ENCODE measurements around the gene MEG3. TPM values are rescaled to one million over a fixed set of nuclear protein-coding genes. Genes with fewer than 3 reads are reported as not detected.

The MEG3 gene
- total and polyA plus RNA-seq, 9 of the 15 experiments (the other 6 are each of a cell fraction or from before 2014, with no cell fraction given), result 0.10 to 5.3 (median 1.0) TPM; not detected in 1

DNA sequence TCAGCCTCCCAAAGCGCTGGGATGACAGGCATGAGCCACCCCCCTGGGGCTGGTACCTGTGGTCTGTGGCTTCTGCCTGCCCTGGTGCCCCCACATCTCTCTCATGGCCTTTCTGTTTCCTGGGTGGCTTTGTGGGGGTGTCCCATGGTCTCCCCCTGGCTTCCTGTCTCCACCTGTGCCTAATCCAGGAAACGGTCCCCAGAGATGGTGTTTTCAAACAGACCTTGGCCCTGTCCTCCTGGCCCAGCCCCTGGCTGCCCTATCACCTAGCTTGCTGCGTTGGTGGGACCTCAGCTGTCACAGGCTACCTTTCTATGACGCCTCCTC lies 18.1 kb downstream of the MEG3 start:
- in situ Hi-C loops (cut with MboI), result loop anchor here (10.0 kb wide), 1 partner anchor 179 kb away; no protein-coding TSS in a partner anchor
- intact Hi-C loops (cut with micrococcal nuclease), result no loop called here
- no peak for TF ChIP-seq STAT5A (IDR thresholded peaks at IDR 0.05; ENCODE audit: borderline replicate concordance, low read length)
- no peaks in the 10 kb centered on the region for H4K20me1 ChIP-seq (replicated peaks; ENCODE audit: control insufficient read depth, insufficient read depth, low read length)
- H3K9me3 ChIP-seq (replicated peaks; ENCODE audit: control insufficient read depth, insufficient read depth, low read depth, low read length), result no peaks in the 10 kb centered on the region
- BruUV-seq (replicated peaks), result no TSS peak
- H3K4me3 ChIP-seq, result no peak overlapping the region
- ATAC-seq (no peak), DNase-seq (ENCODE audit: extremely low read depth in 1 of 4, low spot score in 3 of 4) (no peak), FAIRE-seq (no peak)
- CTCF ChIA-PET (ENCODE audit: low intra/inter-chr PET ratio), result no interaction called here
- no peak overlapping the region for H3K27ac ChIP-seq (ENCODE audit: extremely low read depth, low read depth, low read length)
- no peak overlapping the region for H2AFZ ChIP-seq (ENCODE audit: low read depth, low read length)
- H3K9ac ChIP-seq (ENCODE audit: insufficient read depth in 1 of 2, low read depth in 2 of 2, low read length in 2 of 2), result 0 out of 4 replicates have a peak overlapping the region, but pooled peaks of 1 of the 2 experiments have one; percentile 58
- no peaks in the 10 kb centered on the region for H3K9me1 ChIP-seq (ENCODE audit: control insufficient read depth, insufficient read depth, low read length)
- POLR2A ChIA-PET, result no interaction called here
- H3K36me3 ChIP-seq (ENCODE audit: control insufficient read depth, insufficient read depth, low read length), result no peaks in the 10 kb centered on the region
- no peak overlapping the region for H3K4me2 ChIP-seq (ENCODE audit: insufficient read depth, low read length)
- H3K27me3 ChIP-seq (ENCODE audit: control insufficient read depth in 2 of 2, insufficient read depth in 2 of 2, low read length in 2 of 2), result no peaks in the 10 kb centered on the region
- H3K79me2 ChIP-seq (ENCODE audit: control insufficient read depth, insufficient read depth, low read length), result no peaks in the 10 kb centered on the region
- WGBS (ENCODE audit: insufficient coverage, low coverage, missing lambda C conversion rate), result 49% methylated on average over 3 of the region's 4 CpGs
- peaks cover 0 to 27% of the 10 kb centered on the region in 2 experiments; a peak in 3 of 5 replicates for H3K4me1 ChIP-seq (replicated peaks in 1 of 2; ENCODE audit: control insufficient read depth in 2 of 2, insufficient read depth in 2 of 2, low read length in 2 of 2)

DNA sequence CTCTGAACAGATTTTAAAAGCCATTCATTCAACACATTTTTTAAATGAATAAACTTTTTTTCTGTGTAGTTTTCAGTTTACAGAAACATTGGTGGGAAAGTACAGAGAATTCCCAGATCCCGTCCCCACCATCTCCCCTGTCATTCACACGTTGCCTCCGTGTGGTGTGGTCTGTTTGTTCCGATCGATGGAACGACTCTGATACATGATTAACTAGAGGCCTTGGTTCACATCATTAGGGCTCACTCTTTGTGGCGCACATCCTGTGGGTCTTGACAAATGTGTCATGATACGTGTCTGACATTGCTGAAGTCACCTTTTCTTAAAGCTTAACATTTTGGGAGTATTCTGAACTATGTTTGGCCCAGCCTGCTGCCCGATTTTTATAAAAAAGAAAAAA lies 18.5 kb downstream of the MEG3 start:
- in situ Hi-C loops (cut with MboI), result loop anchor here (10.0 kb wide), 1 partner anchor 180 kb away; no protein-coding TSS in a partner anchor
- CTCF ChIA-PET (ENCODE audit: low intra/inter-chr PET ratio), result no interaction called here
- 80% methylated on average over 9 of the region's 9 CpGs for WGBS (ENCODE audit: insufficient coverage, low coverage, missing lambda C conversion rate)
- TF ChIP-seq, protein P1, sequence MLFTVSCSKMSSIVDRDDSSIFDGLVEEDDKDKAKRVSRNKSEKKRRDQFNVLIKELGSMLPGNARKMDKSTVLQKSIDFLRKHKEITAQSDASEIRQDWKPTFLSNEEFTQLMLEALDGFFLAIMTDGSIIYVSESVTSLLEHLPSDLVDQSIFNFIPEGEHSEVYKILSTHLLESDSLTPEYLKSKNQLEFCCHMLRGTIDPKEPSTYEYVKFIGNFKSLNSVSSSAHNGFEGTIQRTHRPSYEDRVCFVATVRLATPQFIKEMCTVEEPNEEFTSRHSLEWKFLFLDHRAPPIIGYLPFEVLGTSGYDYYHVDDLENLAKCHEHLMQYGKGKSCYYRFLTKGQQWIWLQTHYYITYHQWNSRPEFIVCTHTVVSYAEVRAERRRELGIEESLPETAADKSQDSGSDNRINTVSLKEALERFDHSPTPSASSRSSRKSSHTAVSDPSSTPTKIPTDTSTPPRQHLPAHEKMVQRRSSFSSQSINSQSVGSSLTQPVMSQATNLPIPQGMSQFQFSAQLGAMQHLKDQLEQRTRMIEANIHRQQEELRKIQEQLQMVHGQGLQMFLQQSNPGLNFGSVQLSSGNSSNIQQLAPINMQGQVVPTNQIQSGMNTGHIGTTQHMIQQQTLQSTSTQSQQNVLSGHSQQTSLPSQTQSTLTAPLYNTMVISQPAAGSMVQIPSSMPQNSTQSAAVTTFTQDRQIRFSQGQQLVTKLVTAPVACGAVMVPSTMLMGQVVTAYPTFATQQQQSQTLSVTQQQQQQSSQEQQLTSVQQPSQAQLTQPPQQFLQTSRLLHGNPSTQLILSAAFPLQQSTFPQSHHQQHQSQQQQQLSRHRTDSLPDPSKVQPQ (CRISPR knock-in tag; IDR thresholded peaks at IDR 0.05; ENCODE audit: borderline replicate concordance), result no peak
- TF ChIP-seq, protein P2, sequence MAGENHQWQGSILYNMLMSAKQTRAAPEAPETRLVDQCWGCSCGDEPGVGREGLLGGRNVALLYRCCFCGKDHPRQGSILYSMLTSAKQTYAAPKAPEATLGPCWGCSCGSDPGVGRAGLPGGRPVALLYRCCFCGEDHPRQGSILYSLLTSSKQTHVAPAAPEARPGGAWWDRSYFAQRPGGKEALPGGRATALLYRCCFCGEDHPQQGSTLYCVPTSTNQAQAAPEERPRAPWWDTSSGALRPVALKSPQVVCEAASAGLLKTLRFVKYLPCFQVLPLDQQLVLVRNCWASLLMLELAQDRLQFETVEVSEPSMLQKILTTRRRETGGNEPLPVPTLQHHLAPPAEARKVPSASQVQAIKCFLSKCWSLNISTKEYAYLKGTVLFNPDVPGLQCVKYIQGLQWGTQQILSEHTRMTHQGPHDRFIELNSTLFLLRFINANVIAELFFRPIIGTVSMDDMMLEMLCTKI (IDR thresholded peaks at IDR 0.05; ENCODE audit: partially characterized antibody), result no peak

More for the DNA sequence above, 18.5 kb downstream of the MEG3 start:
- intact Hi-C loops (cut with micrococcal nuclease), result no loop called here
- H3K4me2 ChIP-seq (ENCODE audit: insufficient read depth, low read length), result no peak overlapping the region
- no peaks in the 10 kb centered on the region for H3K79me2 ChIP-seq (ENCODE audit: control insufficient read depth, insufficient read depth, low read length)
- ATAC-seq (no peak), FAIRE-seq (peak; percentile 19), DNase-seq (ENCODE audit: extremely low read depth in 1 of 4, low spot score in 3 of 4) (no peak)
- no peaks in the 10 kb centered on the region for H3K9me3 ChIP-seq (replicated peaks; ENCODE audit: control insufficient read depth, insufficient read depth, low read depth, low read length)
- H3K9me1 ChIP-seq (ENCODE audit: control insufficient read depth, insufficient read depth, low read length), result no peaks in the 10 kb centered on the region
- H3K27ac ChIP-seq (ENCODE audit: extremely low read depth, low read depth, low read length), result no peak overlapping the region
- no peaks in the 10 kb centered on the region for H4K20me1 ChIP-seq (replicated peaks; ENCODE audit: control insufficient read depth, insufficient read depth, low read length)
- H3K4me3 ChIP-seq, result no peak overlapping the region
- BruUV-seq (replicated peaks), result no TSS peak
- peaks cover 0 to 27% of the 10 kb centered on the region in 2 experiments; a peak in 3 of 5 replicates for H3K4me1 ChIP-seq (replicated peaks in 1 of 2; ENCODE audit: control insufficient read depth in 2 of 2, insufficient read depth in 2 of 2, low read length in 2 of 2)
- POLR2A ChIA-PET, result no interaction called here
- no peak overlapping the region for H2AFZ ChIP-seq (ENCODE audit: low read depth, low read length)
- no peaks in the 10 kb centered on the region for H3K27me3 ChIP-seq (ENCODE audit: control insufficient read depth in 2 of 2, insufficient read depth in 2 of 2, low read length in 2 of 2)
- H3K36me3 ChIP-seq (ENCODE audit: control insufficient read depth, insufficient read depth, low read length), result no peaks in the 10 kb centered on the region
- no peak overlapping the region for H3K9ac ChIP-seq (ENCODE audit: insufficient read depth in 1 of 2, low read depth in 2 of 2, low read length in 2 of 2)

Measured in K562 (cell line).